OCI-LY7 (cell line): Measurements from ENCODE around the gene NF1. TPM values are rescaled to one million over a fixed set of nuclear protein-coding genes. Genes with fewer than 3 reads are reported as not detected.
"Not testable (repeated sequence)": the region's sequence is repeated elsewhere in the genome, so short reads cannot be mapped to it uniquely, and the experiment has no call there.

Experiments used
- BruUV-seq: library from RNA; stranded (reverse); fragments of 400-500 nt; replicated peaks from 2 replicates; lab custom pipeline; 2021; lab: Mats Ljungman, UMichigan
- CTCF ChIA-PET: fragments of 300-600 bp; sonication (Branson Sonifier 250); formaldehyde crosslinking; loops from one replicate; lab custom pipeline; 2022; ENCODE audit warnings: antibody characterized with exemption; ENCODE audit not compliant: unreplicated experiment; lab: Charles Lee
- POLR2A ChIA-PET: fragments of 300-600 bp; sonication (Branson Sonifier 250); formaldehyde crosslinking; loops from one replicate; lab custom pipeline; 2022; ENCODE audit warnings: antibody characterized with exemption; lab: Charles Lee
- DNase-seq: peaks from one replicate; pipeline ENCODE4 v3.0.0-alpha.2; 2015; ENCODE audit warnings: low spot score
- H2AFZ ChIP-seq: fragments of 200-600 bp; sonication (generic), shearing (Covaris generic); 2 replicates; pipeline ENCODE4 v1.6.1; 2014; ENCODE audit warnings: mild to moderate bottlenecking, antibody characterized with exemption, low read length, moderate library complexity
- H3K27ac ChIP-seq: fragments of 200-600 bp; sonication (generic); 2 replicates; pipeline ENCODE4 v1.5.1; 2014; ENCODE audit warnings: mixed run types, low read depth, mild to moderate bottlenecking, moderate library complexity, low read length, inconsistent platforms; ENCODE audit not compliant: poor library complexity, severe bottlenecking
- H3K36me3 ChIP-seq: fragments of 200-600 bp; sonication (generic); 2 replicates; pipeline ENCODE4 v1.6.1; 2014; ENCODE audit warnings: mild to moderate bottlenecking, antibody characterized with exemption, low read length, moderate library complexity, mixed read lengths; ENCODE audit not compliant: insufficient read depth
- H3K4me1 ChIP-seq: fragments of 200-600 bp; sonication (generic); 2 replicates; pipeline ENCODE4 v1.5.1; 2014; ENCODE audit warnings: mild to moderate bottlenecking, low read length; ENCODE audit not compliant: insufficient read depth, poor library complexity, severe bottlenecking
- H3K4me2 ChIP-seq: fragments of 200-600 bp; sonication (generic); 2 replicates; pipeline ENCODE4 v1.6.1; 2014; ENCODE audit warnings: mild to moderate bottlenecking, low read length
- H3K4me3 ChIP-seq: fragments of 200-600 bp; sonication (generic); 2 replicates; pipeline ENCODE4 v1.5.1; 2014; ENCODE audit warnings: mild to moderate bottlenecking, low read depth, low read length; ENCODE audit not compliant: poor library complexity, severe bottlenecking
- H3K79me2 ChIP-seq: fragments of 200-600 bp; sonication (generic); 2 replicates; pipeline ENCODE4 v1.6.1; 2016; ENCODE audit warnings: low read depth, mild to moderate bottlenecking, low read length, moderate library complexity, mixed read lengths; ENCODE audit not compliant: insufficient read depth
- H3K9me2 ChIP-seq: fragments of 200-600 bp; sonication (generic); 2 replicates; pipeline ENCODE4 v1.6.1; 2016; ENCODE audit warnings: mild to moderate bottlenecking, low read length, mixed read lengths; ENCODE audit not compliant: insufficient read depth
- H3K9me3 ChIP-seq: fragments of 200-600 bp; sonication (generic); 2 replicates; pipeline ENCODE4 v1.6.1; 2014; ENCODE audit warnings: mild to moderate bottlenecking, mixed run types, low read length, mixed read lengths
- H4K20me1 ChIP-seq: fragments of 200-600 bp; sonication (generic); 2 replicates; pipeline ENCODE4 v1.6.1; 2014; ENCODE audit warnings: mild to moderate bottlenecking, antibody characterized with exemption, low read length, moderate library complexity, mixed read lengths; ENCODE audit not compliant: insufficient read depth
- CTCF ChIP-seq: fragments of 200-600 bp; sonication (generic); conservative IDR thresholded peaks from 2 replicates; pipeline ENCODE4 v1.5.1; 2014; ENCODE audit warnings: mild to moderate bottlenecking, antibody characterized with exemption, low read length, moderate library complexity, mixed read lengths
- EZH2phosphoT487 ChIP-seq: fragments of 200-600 bp; sonication (generic); IDR thresholded peaks from 2 replicates; pipeline ENCODE4 v1.6.1; 2018; ENCODE audit warnings: low read depth, borderline replicate concordance, mild to moderate bottlenecking, mixed run types, antibody characterized with exemption, low read length, moderate library complexity, mixed read lengths
- intact Hi-C: fragments of 100-400 bp; cut with micrococcal nuclease; formaldehyde crosslinking; loops from one replicate; pipeline ENCODE4 v1.10.0; 2022; ENCODE audit not compliant: unreplicated experiment
- total RNA-seq, 2 experiments: library from RNA; depleted of rRNA in 1 of 2; stranded (reverse); fragments of >200 nt in 1 of 2; shearing (Covaris generic) in 1 of 2; gene quantifications; 2 replicates each; pipeline ENCODE4 v1.2.3, GENCODE V29; 2014 to 2022

NF1 gene
- total RNA-seq, 2 experiments from 2014 or later = 38.7 to 64.8 TPM

- ChIA-PET CTCF (no interaction called here), POLR2A (interaction anchor here (0.7 to 3.4 kb wide), 4 partner anchors 8 to 64 kb away, joined by 4 to 71 read pairs (median 6); partner anchors contain the start of gene EVI2A)
- BruUV-seq = no TSS peak
- Histone ChIP-seq H3K36me3 (peaks cover 27% of the 10 kb centered on the region), H3K79me2 (peaks cover 93% of the 10 kb centered on the region), H2AFZ (no peak overlapping the region), H3K4me1 (peaks cover 55% of the 10 kb centered on the region), H3K9me3 (peaks cover 8% of the 10 kb centered on the region; the same call in 1 of the 2 replicates), H3K4me3 (peak overlapping the region; percentile 73), H3K4me2 (peak overlapping the region; percentile 93), H3K9me2 (no peaks in the 10 kb centered on the region), H3K27ac (peak overlapping the region; percentile 97), H4K20me1 (no peaks in the 10 kb centered on the region)
- intact Hi-C loops = no loop called here
- DNase-seq = peak; percentile 37
- TF ChIP-seq EZH2phosphoT487 (no peak), CTCF (no peak)
These were observed 216.7 kb downstream of the NF1 start for GRCh38 chr17:31311526-31311925.

GRCh38 chr17:31312223-31312622 is 217.4 kb downstream of the NF1 start:
- intact Hi-C loops = loop anchor here (2.0 kb wide), 1 partner anchor 61 kb away; no protein-coding TSS in a partner anchor
- Histone ChIP-seq H3K79me2 (peaks cover 93% of the 10 kb centered on the region), H3K4me1 (peaks cover 59% of the 10 kb centered on the region), H3K27ac (peak overlapping the region; percentile 97), H3K4me3 (peak overlapping the region; percentile 73), H3K36me3 (peaks cover 20% of the 10 kb centered on the region), H3K4me2 (peak overlapping the region; percentile 93)
- BruUV-seq, H3K9me2 ChIP-seq, H4K20me1 ChIP-seq, H2AFZ ChIP-seq, H3K9me3 ChIP-seq, CTCF ChIA-PET: not testable (repeated sequence)
- TF ChIP-seq CTCF = peak; percentile 38; the same call in 1 of the 2 replicates
- peak; percentile 69 for DNase-seq
- POLR2A ChIA-PET = interaction anchor here (0.7 to 3.4 kb wide), 3 partner anchors 7 to 64 kb away, joined by 4 to 71 read pairs (median 6); no protein-coding TSS in a partner anchor
